Type B pancreatic cell (in vitro differentiated cells): Measurements from ENCODE around the gene GRIK2. TPM values are rescaled to one million over a fixed set of nuclear protein-coding genes. Genes with fewer than 3 reads are reported as not detected.

Source experiments
- DNase-seq: peaks from one replicate; pipeline ENCODE4 v3.0.0; 2021; ENCODE audit warnings: mixed read lengths; ENCODE audit not compliant: unreplicated experiment; ENCODE audit errors: extremely low spot score
- H3K27ac Mint-ChIP-seq: 2 replicates; pipeline ENCODE4 v1.8.0; 2021; ENCODE audit warnings: mild to moderate bottlenecking, mixed read lengths
- H3K27me3 Mint-ChIP-seq: 2 replicates; pipeline ENCODE4 v1.8.0; 2021; ENCODE audit warnings: mixed read lengths
- H3K36me3 Mint-ChIP-seq: 2 replicates; pipeline ENCODE4 v1.8.0; 2021; ENCODE audit warnings: mixed read lengths
- H3K4me1 Mint-ChIP-seq: one replicate; pipeline ENCODE4 v1.8.0; 2021; ENCODE audit warnings: mixed read lengths; ENCODE audit not compliant: unreplicated experiment
- H3K4me3 Mint-ChIP-seq: 2 replicates; pipeline ENCODE4 v1.8.0; 2021; ENCODE audit warnings: mild to moderate bottlenecking, mixed read lengths
- H3K9me3 Mint-ChIP-seq: 2 replicates; pipeline ENCODE4 v1.8.0; 2021; ENCODE audit warnings: mixed read lengths
- total RNA-seq: library from RNA; stranded (reverse); gene quantifications from 2 replicates; pipeline ENCODE4 v1.2.1, GENCODE V29; 2021; ENCODE audit warnings: low replicate concordance
- TF ChIP-seq, protein P1 (sequence below): fragments of 200-600 bp; sonication (generic); conservative IDR thresholded peaks from 2 replicates; pipeline ENCODE4 v1.5.0; 2021; ENCODE audit warnings: antibody characterized with exemption, mild to moderate bottlenecking

GRIK2 gene
- total RNA-seq, 1 donor from 2014 or later, result 4.8 TPM

- H3K36me3 Mint-ChIP-seq, result no peaks in the 10 kb centered on the region
- DNase-seq, result no peak
- no peaks in the 10 kb centered on the region for H3K27me3 Mint-ChIP-seq
- H3K4me3 Mint-ChIP-seq, result no peak overlapping the region
- TF ChIP-seq, protein P1, sequence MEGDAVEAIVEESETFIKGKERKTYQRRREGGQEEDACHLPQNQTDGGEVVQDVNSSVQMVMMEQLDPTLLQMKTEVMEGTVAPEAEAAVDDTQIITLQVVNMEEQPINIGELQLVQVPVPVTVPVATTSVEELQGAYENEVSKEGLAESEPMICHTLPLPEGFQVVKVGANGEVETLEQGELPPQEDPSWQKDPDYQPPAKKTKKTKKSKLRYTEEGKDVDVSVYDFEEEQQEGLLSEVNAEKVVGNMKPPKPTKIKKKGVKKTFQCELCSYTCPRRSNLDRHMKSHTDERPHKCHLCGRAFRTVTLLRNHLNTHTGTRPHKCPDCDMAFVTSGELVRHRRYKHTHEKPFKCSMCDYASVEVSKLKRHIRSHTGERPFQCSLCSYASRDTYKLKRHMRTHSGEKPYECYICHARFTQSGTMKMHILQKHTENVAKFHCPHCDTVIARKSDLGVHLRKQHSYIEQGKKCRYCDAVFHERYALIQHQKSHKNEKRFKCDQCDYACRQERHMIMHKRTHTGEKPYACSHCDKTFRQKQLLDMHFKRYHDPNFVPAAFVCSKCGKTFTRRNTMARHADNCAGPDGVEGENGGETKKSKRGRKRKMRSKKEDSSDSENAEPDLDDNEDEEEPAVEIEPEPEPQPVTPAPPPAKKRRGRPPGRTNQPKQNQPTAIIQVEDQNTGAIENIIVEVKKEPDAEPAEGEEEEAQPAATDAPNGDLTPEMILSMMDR, result no peak
- H3K27ac Mint-ChIP-seq, result no peak overlapping the region
- H3K4me1 Mint-ChIP-seq, result no peaks in the 10 kb centered on the region
- H3K9me3 Mint-ChIP-seq, result no peaks in the 10 kb centered on the region
Observed at GRCh38 chr6:101986476-101986875, 593.0 kb downstream of the GRIK2 start.

GRCh38 chr6:101992286-101992685 is 598.8 kb downstream of the GRIK2 start:
- no peak for DNase-seq
- Mint-ChIP-seq H3K4me1 (peaks cover 4% of the 10 kb centered on the region), H3K27ac (no peak overlapping the region), H3K27me3 (no peaks in the 10 kb centered on the region), H3K36me3 (no peaks in the 10 kb centered on the region), H3K4me3 (no peak overlapping the region), H3K9me3 (no peaks in the 10 kb centered on the region)
- TF ChIP-seq, protein P1, result no peak

DNA sequence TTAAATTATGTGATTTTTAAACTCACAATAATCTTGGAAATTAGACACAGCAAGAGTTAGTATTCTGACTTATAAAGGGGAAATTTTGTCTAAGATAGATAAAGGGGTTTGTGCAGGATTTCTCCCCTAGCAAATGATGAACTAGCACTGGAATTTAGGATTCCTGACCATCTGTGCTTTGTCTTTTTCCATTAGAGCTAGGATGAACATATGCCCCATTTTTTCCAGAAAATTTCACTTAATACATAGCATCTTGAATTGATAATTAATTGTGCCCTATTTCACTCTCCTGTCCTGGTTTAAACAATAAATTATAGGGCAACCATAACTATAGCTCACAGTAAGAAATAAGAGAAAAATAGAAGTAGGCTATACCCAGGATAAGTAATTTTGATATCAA is 601.0 kb downstream of the GRIK2 start:
- DNase-seq, result no peak
- no peaks in the 10 kb centered on the region for H3K27me3 Mint-ChIP-seq
- H3K4me3 Mint-ChIP-seq, result no peak overlapping the region
- H3K9me3 Mint-ChIP-seq, result no peaks in the 10 kb centered on the region
- peaks cover 4% of the 10 kb centered on the region for H3K4me1 Mint-ChIP-seq
- TF ChIP-seq, protein P1, result no peak
- no peak overlapping the region for H3K27ac Mint-ChIP-seq
- no peaks in the 10 kb centered on the region for H3K36me3 Mint-ChIP-seq

DNA sequence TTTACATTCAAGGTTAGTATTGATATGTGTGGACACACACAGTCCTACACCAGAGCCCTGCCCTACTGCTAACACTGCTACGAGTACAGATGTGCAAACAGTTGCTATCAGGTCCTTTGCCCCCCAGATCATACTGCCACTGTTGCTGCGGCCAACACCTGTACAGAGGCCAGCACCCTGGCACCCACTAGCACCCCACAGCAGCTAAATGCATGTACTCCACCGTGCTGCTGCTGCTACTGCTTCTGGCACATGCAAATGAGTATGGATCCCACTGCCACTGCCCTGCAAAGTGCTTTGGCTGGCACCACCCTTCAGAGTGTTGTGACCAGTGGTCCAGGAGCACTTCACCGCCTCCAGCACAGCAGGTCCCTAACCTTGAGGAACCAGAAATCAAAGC is 621.9 kb downstream of the GRIK2 start:
- no peak for DNase-seq
- no peaks in the 10 kb centered on the region for H3K4me1 Mint-ChIP-seq
- peaks cover 4% of the 10 kb centered on the region for H3K9me3 Mint-ChIP-seq
- H3K4me3 Mint-ChIP-seq, result no peak overlapping the region
- no peak overlapping the region for H3K27ac Mint-ChIP-seq
- TF ChIP-seq, protein P1, result no peak
- H3K27me3 Mint-ChIP-seq, result no peaks in the 10 kb centered on the region
- no peaks in the 10 kb centered on the region for H3K36me3 Mint-ChIP-seq

- Mint-ChIP-seq H3K36me3 (no peaks in the 10 kb centered on the region), H3K4me3 (no peak overlapping the region), H3K27ac (no peak overlapping the region), H3K4me1 (peaks cover 3% of the 10 kb centered on the region), H3K27me3 (no peaks in the 10 kb centered on the region), H3K9me3 (peaks cover 4% of the 10 kb centered on the region)
- TF ChIP-seq, protein P1, result no peak
- DNase-seq, result no peak
Observed at GRCh38 chr6:102022281-102022680, 628.8 kb downstream of the GRIK2 start.

- Mint-ChIP-seq H3K4me1 (peaks cover 3% of the 10 kb centered on the region), H3K4me3 (no peak overlapping the region), H3K36me3 (no peaks in the 10 kb centered on the region), H3K27ac (no peak overlapping the region), H3K9me3 (peaks cover 2% of the 10 kb centered on the region), H3K27me3 (no peaks in the 10 kb centered on the region)
- TF ChIP-seq, protein P1, result no peak
- no peak for DNase-seq
Observed at GRCh38 chr6:102022803-102023202, 629.3 kb downstream of the GRIK2 start.
